Activated CD8-positive, alpha-beta memory T cell treated with anti-CD3 and anti-CD28 coated beads, Interleukin-2, amount 50 U/mL, for 1 hour (primary cell): ENCODE measurements around the gene ANKRD11.
"Not testable (repeated sequence)": the region's sequence is repeated elsewhere in the genome, so short reads cannot be mapped to it uniquely, and the experiment has no call there.

Source experiments
- DNase-seq: peaks from one replicate; pipeline ENCODE4 v3.0.0-alpha.2; 2020; ENCODE audit errors: extremely low read depth

ANKRD11 gene

GRCh38 chr16:89404561-89404960 is 85.8 kb downstream of the ANKRD11 start:
- DNase-seq = no peak

DNA sequence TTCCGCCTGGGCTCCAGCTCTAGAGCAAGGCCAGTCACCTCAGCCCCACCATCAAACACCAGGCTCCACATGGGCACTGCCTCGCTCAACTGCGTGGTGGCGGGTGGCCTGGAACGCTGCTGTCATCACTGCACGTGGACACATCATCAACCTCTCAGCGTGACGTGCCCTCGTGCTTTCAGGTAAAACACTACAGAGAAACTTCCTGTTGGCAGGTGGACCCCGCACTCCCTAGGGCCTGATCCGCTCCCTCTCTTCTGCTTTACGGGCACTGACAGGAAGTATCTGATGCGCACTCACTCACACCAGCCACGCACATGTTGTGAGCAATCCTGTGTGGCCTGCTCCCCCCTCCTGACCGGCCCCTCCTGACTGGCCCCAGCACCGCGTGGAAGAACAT is 87.4 kb downstream of the ANKRD11 start:
- peak; percentile 34 for DNase-seq

DNA sequence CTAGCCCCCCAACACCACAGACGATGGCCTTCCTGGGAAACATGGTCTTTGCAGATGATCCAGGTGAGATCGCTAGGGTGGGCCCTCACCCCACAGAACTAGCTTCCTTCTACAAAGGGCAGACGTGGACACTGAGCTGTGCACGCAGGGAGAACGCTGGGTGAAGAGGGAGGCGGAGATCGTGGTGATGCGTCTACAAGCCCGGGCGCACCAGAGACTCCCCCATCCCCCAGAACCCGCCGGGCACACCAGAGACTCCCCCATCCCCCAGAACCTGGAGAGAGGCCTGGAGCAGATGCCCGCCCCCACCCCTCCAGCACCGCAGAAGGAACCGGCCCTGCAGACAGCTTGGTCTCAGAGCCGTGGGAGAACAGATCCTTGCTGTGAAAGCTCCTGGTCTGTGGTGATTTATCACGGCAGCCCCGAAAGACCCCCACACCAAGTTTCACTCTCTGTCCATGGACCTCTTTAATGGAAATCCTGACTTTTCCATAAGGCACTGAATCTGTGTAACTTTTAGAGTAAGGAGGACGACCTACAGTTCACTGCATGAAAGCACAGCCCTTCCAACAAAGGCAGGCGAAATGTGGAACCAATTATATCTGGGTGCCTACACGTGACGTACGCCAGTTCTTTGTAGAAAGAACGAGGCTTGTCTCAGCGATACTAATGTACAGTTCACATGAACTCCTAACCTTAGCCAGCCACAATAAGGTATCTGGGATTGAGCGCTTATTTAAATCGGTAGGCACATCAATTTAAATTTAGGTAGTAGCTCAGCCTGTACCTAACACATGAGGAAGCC is 88.5 kb downstream of the ANKRD11 start:
- no peak for DNase-seq

DNA sequence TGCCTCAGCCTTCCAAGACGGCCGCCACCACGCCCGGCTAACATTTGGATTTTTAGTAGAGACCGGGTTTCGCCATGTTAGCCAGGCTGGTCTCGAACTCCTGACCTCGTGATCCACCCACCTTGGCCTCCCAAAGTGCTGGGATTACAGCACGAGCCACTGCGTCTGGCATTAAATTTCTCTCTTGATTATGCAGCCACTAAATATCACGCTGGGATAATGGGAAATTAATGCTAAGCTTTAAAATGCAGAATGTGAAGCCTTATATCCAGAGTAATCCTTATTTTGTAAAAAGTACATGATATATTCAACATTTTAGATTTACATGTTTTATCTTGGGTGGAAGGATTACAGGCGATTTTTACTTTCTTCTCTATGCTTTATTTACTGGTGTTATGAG is 89.2 kb downstream of the ANKRD11 start:
- no peak for DNase-seq

GRCh38 chr16:89400740-89401139 is 89.6 kb downstream of the ANKRD11 start:
- DNase-seq = no peak

DNA sequence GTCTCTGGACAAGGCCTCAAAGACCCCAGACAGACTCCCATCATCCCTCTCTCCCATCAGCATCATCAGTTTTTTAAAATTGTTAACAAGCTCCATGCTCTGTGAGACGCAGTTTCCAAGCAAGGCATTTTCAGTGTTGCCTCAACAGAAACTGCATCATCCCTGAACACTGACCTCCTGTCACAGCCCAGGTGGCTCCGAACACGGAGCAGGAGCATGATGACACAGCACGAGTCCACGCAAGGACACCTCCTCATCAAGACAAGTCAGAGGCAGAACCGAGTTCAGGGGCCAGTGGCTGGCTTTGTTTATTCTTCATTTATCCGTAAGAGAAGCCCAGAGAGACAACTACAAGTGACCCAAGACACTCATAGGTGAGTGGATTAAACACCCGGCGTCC is 91.4 kb downstream of the ANKRD11 start:
- DNase-seq = no peak

GRCh38 chr16:89397331-89397861 is 93.0 kb downstream of the ANKRD11 start:
- no peak for DNase-seq

DNA sequence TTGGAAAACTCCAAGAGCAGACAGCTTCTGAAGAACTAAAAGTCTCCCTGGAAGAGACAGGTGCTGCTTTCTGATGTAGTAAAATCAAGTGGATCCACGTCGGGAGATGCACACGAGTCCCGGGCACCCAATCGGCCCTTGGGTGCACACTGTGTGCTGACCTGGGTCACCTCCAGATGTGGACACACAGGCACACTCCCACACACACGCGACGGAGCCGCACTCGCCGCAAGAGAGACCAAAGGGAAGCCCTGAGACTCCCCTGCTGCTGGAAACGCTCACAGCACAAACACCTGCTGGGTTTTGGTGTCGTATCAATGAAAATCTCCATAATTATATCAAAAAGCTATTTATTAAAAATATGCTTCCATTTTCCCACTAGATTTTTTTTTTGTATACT is 94.2 kb downstream of the ANKRD11 start:
- no peak for DNase-seq

GRCh38 chr16:89395150-89396142 is 94.9 kb downstream of the ANKRD11 start:
- DNase-seq = no peak

DNA sequence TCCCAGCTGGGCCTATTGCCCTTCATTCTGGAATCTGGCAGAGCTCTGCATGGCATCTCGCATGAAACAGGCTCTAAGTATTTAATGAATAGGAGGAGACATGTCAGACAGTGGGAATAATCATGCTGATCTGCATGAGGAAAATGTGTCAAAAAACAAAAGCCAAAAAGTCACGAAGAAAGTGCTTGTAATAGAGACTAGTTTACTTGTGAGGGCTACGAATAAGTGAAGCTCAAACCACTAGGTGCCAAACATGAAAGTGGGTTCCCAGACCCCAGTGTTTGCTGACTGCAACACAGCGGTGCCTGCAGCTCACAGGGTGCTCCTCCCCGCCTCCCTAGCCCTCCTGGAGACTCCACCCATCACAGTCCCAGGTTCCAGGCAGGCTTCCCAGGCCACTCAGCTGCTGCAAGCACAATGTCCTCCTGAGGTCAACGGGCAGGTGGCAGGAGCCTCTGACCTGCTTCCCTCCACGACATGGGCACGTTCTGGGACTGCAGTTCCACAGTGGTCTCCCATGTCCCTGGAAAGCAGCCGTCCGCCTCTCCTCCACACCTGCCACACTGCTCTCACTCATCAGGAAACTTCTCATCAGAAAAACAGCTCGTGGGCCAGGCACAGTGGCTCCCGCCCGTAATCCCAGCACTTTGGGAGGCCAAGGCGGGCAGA is 96.5 kb downstream of the ANKRD11 start:
- no peak for DNase-seq

DNA sequence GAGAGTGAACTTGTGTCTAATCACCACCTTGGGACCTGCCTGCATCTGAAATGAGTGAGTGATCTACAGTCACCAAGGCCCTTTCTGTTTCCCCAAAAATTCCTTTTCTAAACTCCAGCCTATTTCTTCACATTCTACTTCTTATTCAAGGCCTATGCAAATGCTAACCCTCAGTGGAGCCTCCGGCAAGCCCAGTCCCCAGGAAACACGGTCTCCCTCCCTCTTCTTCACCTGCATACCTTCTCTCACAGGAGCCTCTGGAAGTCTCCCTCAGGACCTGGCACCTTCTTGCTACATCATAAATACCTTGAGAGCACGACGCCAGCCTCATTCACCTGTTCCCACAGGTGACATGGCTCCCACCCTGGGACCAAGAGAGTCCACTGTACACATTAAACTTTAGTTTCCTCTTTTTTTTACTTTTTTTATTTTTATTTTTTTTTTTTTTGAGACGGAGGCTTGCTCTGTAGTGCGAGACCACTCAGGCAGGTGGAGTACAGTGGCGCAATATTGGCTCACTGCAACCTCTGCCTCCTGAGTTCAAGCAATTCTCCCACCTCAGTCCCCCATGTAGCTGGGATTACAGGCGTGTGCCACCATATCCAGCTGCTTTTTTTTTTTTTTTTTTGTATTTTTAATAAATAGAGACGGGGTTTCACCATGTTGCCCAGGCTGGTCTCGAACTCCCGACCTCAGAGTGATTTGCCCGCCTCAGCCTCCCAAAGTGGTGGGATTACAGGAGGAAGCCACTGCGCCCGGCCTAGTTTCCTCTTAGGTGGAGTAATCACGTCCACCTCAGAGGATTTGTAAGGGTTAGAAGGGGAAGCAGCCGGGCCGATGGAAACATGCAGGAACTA is 97.3 kb downstream of the ANKRD11 start:
- no peak for DNase-seq

DNA sequence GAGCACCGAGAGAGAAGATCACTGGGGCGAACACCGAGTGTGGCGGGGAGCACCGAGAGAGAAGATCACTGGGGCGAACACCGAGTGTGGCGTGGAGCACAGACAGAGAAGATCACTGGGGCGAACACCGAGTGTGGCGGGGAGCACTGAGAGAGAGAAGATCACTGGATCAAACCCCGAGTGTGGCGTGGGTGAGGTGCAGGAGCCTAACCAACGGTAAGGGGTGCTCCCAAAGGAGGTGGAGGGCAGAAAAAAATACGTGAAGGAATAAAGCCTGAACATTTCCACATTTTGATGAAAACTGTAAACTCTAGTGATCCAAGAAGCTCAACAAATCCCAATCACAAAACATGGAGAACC is 100.2 kb downstream of the ANKRD11 start:
- DNase-seq = not testable (repeated sequence)

DNA sequence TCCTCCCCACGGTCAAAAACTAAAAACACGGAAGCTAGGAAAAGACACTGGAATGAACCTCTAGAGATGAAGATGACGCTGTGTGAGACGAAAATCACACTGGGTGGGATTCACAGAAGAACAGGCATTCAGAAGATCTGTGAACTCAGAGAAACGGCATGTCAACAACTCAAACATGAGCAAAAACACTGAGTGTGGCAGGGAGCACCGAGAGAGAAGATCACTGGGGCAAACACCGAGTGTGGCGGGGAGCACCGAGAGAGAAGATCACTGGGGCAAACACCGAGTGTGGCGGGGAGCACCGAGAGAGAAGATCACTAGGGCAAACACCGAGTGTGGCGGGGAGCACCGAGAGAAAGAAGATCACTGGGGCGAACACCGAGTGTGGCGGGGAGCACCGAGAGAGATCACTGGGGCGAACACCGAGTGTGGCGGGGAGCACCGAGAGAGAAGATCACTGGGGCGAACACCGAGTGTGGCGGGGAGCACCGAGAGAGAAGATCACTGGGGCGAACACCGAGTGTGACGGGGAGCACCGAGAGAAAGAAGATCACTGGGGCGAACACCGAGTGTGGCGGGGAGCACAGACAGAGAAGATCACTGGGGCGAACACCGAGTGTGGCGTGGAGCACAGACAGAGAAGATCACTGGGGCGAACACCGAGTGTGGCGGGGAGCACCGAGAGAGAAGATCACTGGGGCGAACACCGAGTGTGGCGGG is 100.7 kb downstream of the ANKRD11 start:
- not testable (repeated sequence) for DNase-seq

- DNase-seq = no peak
Observed at GRCh38 chr16:89388536-89388935, 101.8 kb downstream of the ANKRD11 start.

- no peak for DNase-seq
Observed at GRCh38 chr16:89386306-89387185, 103.8 kb downstream of the ANKRD11 start.

- DNase-seq = no peak
Observed at GRCh38 chr16:89385712-89386111, 104.6 kb downstream of the ANKRD11 start.

DNA sequence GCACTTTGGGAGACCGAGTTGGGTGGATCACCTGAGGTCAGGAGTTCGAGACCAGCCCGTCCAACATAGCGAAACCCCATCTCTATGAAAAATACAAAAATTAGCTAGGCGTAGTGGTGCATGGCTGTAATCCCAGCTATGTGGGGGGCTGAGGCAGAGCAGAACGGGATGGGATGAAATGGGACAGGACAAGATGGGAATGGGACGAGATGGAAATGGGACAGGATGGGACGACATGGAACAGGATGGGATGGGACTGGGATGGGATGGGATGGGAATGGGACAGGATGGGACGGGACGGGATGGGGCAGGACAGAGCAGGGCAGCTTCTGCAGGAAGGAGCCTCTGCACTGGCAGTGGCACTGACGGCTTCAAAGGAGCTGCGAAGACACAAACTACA is 106.1 kb downstream of the ANKRD11 start:
- DNase-seq = no peak

DNA sequence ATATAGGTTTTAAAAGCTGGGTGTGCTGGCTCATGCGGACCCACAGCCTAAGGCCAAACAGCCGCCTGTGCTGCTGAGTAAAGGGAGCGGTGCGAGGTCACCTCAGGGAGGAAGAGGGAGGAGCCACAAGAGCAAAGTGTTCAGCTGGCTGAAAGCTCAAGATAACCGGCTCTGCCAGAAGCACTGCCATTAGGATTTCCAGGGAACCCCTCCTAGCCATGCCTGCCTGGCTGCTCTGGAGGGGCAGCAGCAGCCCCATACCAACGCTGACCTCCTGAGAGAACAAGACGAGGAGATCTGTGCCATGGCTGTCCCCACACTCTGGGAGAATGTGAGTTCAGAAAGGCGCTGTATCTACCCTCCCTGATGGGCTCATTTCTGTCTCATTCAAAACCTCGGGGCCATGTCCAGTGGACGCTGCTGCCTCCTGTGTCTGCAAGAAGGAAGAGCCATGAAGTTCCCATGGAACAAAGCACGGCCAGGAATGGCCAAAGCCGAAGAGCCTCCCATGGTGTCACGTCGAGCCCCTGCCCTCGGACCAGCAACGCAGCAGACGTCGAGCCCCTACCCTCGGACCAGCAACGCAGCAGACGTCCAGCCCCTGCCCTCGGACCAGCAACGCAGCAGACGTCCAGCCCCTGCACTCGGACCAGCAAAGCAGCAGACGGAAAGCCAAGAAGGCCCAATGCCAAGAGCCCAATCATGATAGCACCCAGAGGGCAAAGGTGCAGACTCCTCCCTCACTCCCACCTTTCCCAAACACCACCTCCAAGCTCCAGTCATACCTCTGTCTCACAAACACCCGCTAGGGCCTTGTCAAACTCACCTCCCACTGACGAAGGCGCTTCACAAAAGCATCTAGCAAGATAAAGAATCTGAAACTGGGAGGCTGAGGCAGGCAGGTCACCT is 107.0 kb downstream of the ANKRD11 start:
- no peak for DNase-seq
